ENCODE data around the gene ZSCAN12. TPM values are rescaled to one million over a fixed set of nuclear protein-coding genes. Genes with fewer than 3 reads are reported as not detected.

The ZSCAN12 gene
- total and polyA plus RNA-seq, 9 donors, result 3.0 to 11.4 (median 7.1) TPM

GRCh38 chr6:28353356-28353755 is 46.2 kb downstream of the ZSCAN12 start:
- 54 to 65% (median 63%) methylated on average over 3 of the region's 3 CpGs for WGBS, 3 donors
- H3K36me3 ChIP-seq, result no peaks in the 10 kb centered on the region
- peak overlapping the region; percentile 35 for H3K4me3 ChIP-seq
- peaks cover 7% of the 10 kb centered on the region for H3K4me1 ChIP-seq (ENCODE audit: insufficient read depth)
- no peaks in the 10 kb centered on the region for H3K9me3 ChIP-seq
- H3K27ac ChIP-seq, result peak overlapping the region; percentile 27 to 83
- no peaks in the 10 kb centered on the region for H3K27me3 ChIP-seq
- TF ChIP-seq CTCF (IDR thresholded peaks at IDR 0.05) (no peak), EP300 (IDR thresholded peaks at IDR 0.05) (no peak)
- no peak for DNase-seq
- intact Hi-C loops (cut with DNase I), result loop anchor here (10.0 kb wide), 4 partner anchors 89 to 459 kb away; partner anchors contain the start of genes NKAPL (in 2 of the 4), ZKSCAN4 (in 2 of the 4) and ZSCAN26 (in 1 of the 4)

- no peak for TF ChIP-seq EP300 (IDR thresholded peaks at IDR 0.05)
- TF ChIP-seq POLR2A (IDR thresholded peaks at IDR 0.05), result no peak
- TF ChIP-seq CTCF (IDR thresholded peaks at IDR 0.05), result no peak
- Histone ChIP-seq H3K27ac (no peak overlapping the region), H3K4me3 (no peak overlapping the region), H3K27me3 (no peaks in the 10 kb centered on the region), H3K4me1 (ENCODE audit: insufficient read depth) (peaks cover 7% of the 10 kb centered on the region), H3K9me3 (no peaks in the 10 kb centered on the region), H3K36me3 (no peaks in the 10 kb centered on the region)
- intact Hi-C loops (cut with DNase I), result loop anchor here (10.0 kb wide), 4 partner anchors 87 to 457 kb away; partner anchors contain the start of genes NKAPL (in 2 of the 4), ZKSCAN4 (in 2 of the 4) and ZSCAN26 (in 1 of the 4)
- 50 to 60% (median 58%) methylated on average over 2 of the region's 2 CpGs for WGBS, 3 donors
- no peak for DNase-seq
These were observed 48.0 kb downstream of the ZSCAN12 start for GRCh38 chr6:28351493-28351925.

GRCh38 chr6:28351087-28351486 is 48.5 kb downstream of the ZSCAN12 start:
- Histone ChIP-seq H3K9me3 (no peaks in the 10 kb centered on the region), H3K4me3 (no peak overlapping the region), H3K4me1 (ENCODE audit: insufficient read depth) (peaks cover 7% of the 10 kb centered on the region), H3K27ac (no peak overlapping the region), H3K36me3 (no peaks in the 10 kb centered on the region), H3K27me3 (no peaks in the 10 kb centered on the region)
- intact Hi-C loops (cut with DNase I), result loop anchor here (10.0 kb wide), 4 partner anchors 86 to 456 kb away; partner anchors contain the start of genes NKAPL (in 2 of the 4), ZKSCAN4 (in 2 of the 4) and ZSCAN26 (in 1 of the 4)
- 58 to 68% (median 63%) methylated on average over 2 of the region's 2 CpGs for WGBS, 3 donors
- no peak for TF ChIP-seq CTCF (IDR thresholded peaks at IDR 0.05)
- no peak for TF ChIP-seq POLR2A (IDR thresholded peaks at IDR 0.05)
- no peak for TF ChIP-seq EP300 (IDR thresholded peaks at IDR 0.05)
- no peak for DNase-seq

GRCh38 chr6:28349892-28350737 is 49.4 kb downstream of the ZSCAN12 start, which contains the start of gene ZKSCAN3:
Gene ZKSCAN3 (plus strand): TSS chr6:28349947. CDS start chr6:28359587, 9,640 bp downstream.
- peak; percentile 69 to 84 (median 77) for DNase-seq
- Histone ChIP-seq H3K4me1 (ENCODE audit: insufficient read depth) (peaks cover 3% of the 10 kb centered on the region), H3K27me3 (no peaks in the 10 kb centered on the region), H3K27ac (peak within 1 kb of the TSS; percentile 1 to 40), H3K9me3 (no peaks in the 10 kb centered on the region), H3K4me3 (peak within 1 kb of the TSS; percentile 76), H3K36me3 (no peaks in the 10 kb centered on the region)
- WGBS, 3 donors, result 1 to 3% (median 1%) methylated on average over 26 to 30 of the region's 30 CpGs
- intact Hi-C loops (cut with DNase I), result loop anchor here (10.0 kb wide), 4 partner anchors 85 to 455 kb away; partner anchors contain the start of genes NKAPL (in 2 of the 4), ZKSCAN4 (in 2 of the 4) and ZSCAN26 (in 1 of the 4)
- TF ChIP-seq EP300 (IDR thresholded peaks at IDR 0.05) (no peak), POLR2A (IDR thresholded peaks at IDR 0.05) (no peak), CTCF (IDR thresholded peaks at IDR 0.05) (no peak)

Data from ovary (tissue), 9 donors.